Esophagus muscularis mucosa (tissue), 3 donors: ENCODE data around the gene C9orf85.

Experiments used
- CTCF ChIP-seq, 3 experiments: fragments of 200-600 bp in 2 of 3; fragments of 450-650 bp in 1 of 3; sonication (generic) in 2 of 3; IDR thresholded peaks; one replicate each; pipeline ENCODE4 v1.5.1; 2017 to 2019; ENCODE audit warnings: antibody characterized with exemption in 3 of 3, mild to moderate bottlenecking in 2 of 3, moderate library complexity in 1 of 3
- POLR2A ChIP-seq: fragments of 450-650 bp; IDR thresholded peaks from one replicate; pipeline ENCODE4 v1.6.1; 2017; ENCODE audit warnings: antibody characterized with exemption, moderate library complexity, mild to moderate bottlenecking, low read depth

GRCh38 chr9:71891557-71892189 lies 19.8 kb upstream of the C9orf85 start:
- TF ChIP-seq POLR2A (no peak), CTCF (IDR thresholded peaks at IDR 0.05) (no peak)
